ENCODE measurements around the gene DOCK1.

DNA sequence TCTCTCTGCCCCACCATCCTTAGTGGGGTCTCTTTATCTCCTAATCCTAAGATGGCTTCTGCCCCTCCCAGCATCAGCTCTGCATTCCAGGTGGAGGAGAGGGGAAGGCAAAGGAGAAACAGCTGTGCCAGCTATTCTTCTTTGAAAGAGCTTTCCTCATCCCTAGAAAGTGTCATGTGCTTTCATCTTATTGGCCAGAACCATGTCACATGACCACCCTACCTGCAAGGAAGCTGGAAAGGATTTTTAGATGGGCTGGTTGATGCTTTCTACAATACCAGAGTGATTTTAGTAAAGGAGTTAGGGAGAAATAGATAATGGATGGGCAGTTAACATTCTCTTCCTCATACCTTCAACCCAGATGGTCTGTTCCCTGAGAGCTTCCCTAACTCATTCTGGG is 150.0 kb downstream of the DOCK1 start:
- TF ChIP-seq, protein P1, sequence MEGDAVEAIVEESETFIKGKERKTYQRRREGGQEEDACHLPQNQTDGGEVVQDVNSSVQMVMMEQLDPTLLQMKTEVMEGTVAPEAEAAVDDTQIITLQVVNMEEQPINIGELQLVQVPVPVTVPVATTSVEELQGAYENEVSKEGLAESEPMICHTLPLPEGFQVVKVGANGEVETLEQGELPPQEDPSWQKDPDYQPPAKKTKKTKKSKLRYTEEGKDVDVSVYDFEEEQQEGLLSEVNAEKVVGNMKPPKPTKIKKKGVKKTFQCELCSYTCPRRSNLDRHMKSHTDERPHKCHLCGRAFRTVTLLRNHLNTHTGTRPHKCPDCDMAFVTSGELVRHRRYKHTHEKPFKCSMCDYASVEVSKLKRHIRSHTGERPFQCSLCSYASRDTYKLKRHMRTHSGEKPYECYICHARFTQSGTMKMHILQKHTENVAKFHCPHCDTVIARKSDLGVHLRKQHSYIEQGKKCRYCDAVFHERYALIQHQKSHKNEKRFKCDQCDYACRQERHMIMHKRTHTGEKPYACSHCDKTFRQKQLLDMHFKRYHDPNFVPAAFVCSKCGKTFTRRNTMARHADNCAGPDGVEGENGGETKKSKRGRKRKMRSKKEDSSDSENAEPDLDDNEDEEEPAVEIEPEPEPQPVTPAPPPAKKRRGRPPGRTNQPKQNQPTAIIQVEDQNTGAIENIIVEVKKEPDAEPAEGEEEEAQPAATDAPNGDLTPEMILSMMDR (conservative IDR thresholded peaks at IDR 0.05) = no peak
- TF ChIP-seq ZFX (IDR thresholded peaks at IDR 0.05) = no peak

All from C4-2B (cell line).